Fibroblast of pulmonary artery (primary cell): ENCODE data around the gene RUNDC3A.
A peak's percentile ranks its signal among the peaks of the same experiment; 100 is the strongest.

Source experiments
- DNase-seq: peaks from one replicate; pipeline ENCODE4 v3.0.0-alpha.2; 2010; ENCODE audit warnings: low read depth
- H3K4me3 ChIP-seq: replicated peaks from 2 replicates; pipeline ENCODE4 v1.5.1; 2011; ENCODE audit warnings: low read depth, mild to moderate bottlenecking, control low read depth, low read length, moderate library complexity
- TF ChIP-seq, protein P1 (sequence below): IDR thresholded peaks from 2 replicates; pipeline ENCODE4 v1.5.1; 2011; ENCODE audit warnings: mild to moderate bottlenecking, control low read depth, low read length, inconsistent platforms; ENCODE audit errors: missing control alignments

RUNDC3A gene

DNA sequence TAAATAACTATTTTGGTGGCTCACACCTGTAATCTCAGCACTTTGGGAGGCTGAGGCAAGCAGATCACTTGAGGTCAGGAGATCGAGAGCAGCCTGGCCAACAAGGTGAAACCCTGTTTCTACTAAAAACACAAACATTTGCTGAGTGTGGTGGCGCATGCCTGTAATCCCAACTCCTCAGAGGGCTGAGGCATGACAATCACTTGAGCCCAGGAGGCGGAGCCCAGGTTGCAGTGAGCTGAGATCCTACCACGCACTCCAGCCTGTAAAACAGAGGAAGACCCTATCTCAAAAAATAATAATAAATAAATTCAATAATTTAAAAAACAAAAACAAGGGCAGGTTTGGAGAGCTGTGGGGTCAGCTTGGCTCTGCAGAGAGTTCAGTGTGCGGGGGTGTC is 34.8 kb upstream of the RUNDC3A start:
- no peak for DNase-seq
- H3K4me3 ChIP-seq = no peak overlapping the region
- TF ChIP-seq, protein P1, sequence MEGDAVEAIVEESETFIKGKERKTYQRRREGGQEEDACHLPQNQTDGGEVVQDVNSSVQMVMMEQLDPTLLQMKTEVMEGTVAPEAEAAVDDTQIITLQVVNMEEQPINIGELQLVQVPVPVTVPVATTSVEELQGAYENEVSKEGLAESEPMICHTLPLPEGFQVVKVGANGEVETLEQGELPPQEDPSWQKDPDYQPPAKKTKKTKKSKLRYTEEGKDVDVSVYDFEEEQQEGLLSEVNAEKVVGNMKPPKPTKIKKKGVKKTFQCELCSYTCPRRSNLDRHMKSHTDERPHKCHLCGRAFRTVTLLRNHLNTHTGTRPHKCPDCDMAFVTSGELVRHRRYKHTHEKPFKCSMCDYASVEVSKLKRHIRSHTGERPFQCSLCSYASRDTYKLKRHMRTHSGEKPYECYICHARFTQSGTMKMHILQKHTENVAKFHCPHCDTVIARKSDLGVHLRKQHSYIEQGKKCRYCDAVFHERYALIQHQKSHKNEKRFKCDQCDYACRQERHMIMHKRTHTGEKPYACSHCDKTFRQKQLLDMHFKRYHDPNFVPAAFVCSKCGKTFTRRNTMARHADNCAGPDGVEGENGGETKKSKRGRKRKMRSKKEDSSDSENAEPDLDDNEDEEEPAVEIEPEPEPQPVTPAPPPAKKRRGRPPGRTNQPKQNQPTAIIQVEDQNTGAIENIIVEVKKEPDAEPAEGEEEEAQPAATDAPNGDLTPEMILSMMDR = no peak

DNA sequence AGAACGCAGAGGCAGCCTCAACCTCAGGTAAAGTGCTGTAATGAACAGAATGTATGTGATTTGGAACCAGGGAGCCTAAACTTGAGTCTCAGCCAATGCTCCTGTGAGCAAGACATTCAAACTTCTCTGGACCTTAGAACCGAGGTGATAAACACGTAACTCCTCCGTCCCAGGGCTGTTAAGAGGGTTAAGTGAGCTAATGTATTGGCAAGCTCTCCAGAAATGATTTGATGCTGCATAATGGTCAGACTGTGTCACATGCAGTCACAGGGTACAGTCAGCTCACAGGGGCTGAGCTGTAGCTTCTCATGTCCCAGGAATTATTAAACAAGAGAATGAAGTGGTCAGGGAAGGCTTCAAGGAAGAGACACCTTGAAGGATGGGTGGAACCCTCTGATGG is 30.4 kb upstream of the RUNDC3A start:
- H3K4me3 ChIP-seq = no peak overlapping the region
- DNase-seq = peak; percentile 27
- TF ChIP-seq, protein P1 = no peak

DNA sequence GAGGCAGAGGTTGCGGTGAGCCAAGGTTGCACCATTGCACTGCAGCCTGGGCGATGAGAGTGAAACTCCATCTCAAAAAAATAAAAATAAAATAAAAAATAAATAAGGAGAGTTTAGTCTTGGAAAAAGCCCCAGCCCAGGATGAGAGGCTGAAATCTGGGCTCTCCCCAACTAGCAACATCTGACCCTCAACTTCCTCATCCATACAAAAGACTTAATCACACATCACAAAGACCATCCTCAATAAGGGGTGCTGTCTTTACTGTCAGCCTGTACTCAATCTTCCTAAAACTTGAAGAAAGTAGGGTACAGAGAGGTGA is 29.1 kb upstream of the RUNDC3A start:
- no peak overlapping the region for H3K4me3 ChIP-seq
- DNase-seq = no peak
- TF ChIP-seq, protein P1 = no peak

DNA sequence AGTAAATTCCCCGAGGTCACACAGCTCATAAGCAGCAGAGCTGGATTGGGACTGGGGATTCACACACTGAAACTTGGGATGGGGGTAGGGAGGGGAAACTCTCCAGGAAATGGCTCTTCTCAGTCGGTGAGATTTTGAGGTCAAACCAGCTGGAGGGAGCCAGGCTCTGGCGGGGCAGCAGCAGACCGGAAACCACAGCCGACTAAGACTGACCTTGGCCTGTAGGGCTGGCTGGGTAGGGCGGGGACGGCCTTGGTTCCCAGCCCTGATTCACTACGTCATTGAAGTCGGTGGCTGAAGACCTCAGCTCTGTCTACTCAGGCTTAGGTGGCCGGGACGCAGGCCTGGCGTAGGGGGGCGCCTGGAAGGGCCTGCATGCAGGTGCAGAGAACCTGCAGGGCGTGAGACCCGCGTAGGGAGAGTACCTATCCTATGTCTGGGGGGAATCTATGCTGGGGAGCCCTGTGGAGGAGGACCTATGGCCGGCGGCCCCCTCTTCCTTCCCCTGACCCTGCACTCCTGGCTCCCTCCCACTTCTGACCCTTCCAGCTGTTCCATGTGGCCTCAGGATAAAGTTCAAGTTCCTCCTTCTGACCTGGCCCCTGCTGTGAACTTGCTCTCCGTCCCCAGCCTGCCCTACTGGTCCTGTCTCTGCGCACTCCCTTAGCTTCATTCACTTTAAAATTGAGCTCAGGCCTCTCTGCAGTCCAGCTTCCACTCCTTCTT is 28.6 kb upstream of the RUNDC3A start:
- TF ChIP-seq, protein P1 = no peak
- H3K4me3 ChIP-seq = no peak overlapping the region
- DNase-seq = peak; percentile 85

DNA sequence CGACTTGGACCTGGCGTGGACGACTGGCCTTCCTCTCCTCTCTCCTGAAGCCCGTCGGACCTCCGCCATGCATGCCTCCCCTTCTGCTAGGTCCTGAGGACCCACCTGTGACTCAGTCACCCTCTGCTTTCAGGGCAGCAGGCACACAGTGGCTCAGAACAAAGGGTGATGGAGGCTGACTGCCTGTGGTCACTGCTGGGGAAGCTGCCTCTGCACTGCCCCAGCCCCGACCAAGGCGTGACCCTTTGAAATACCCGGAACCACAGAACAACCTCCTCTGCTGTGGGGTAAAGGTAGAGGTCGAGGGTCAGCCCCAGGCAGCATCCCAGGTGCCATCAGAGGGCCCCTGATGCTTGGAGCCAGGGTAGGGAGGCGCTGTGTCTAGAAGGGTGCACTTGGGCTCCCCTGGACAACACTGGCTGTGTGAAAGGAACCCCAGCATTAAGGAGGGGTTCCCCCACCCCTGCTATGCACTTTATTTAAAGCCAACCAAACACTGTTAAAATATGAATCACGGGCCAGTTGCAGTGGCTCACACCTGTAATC is 27.9 kb upstream of the RUNDC3A start:
- TF ChIP-seq, protein P1 = no peak
- no peak overlapping the region for H3K4me3 ChIP-seq
- no peak for DNase-seq

DNA sequence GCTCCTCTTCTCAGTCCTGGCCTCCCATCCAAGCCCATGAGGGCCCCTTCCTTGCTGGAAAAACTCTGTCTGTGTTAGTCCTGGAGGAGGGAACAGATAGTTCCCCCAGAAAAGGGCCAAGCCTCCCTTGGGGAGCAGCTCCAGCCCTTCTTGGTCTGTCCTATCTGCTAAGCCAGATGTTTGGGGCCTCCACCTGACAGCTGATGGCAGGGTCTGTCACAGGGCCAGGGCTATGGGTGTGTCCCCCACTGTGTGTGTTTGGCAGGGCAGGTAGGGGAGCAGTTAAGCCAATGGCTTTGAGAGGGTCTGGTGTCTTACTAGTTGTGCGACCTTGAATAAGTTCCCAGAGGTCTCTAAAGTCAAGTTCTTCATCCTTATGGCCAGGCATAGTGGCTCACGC is 26.8 kb upstream of the RUNDC3A start:
- DNase-seq = no peak
- H3K4me3 ChIP-seq = no peak overlapping the region
- TF ChIP-seq, protein P1 = no peak

DNA sequence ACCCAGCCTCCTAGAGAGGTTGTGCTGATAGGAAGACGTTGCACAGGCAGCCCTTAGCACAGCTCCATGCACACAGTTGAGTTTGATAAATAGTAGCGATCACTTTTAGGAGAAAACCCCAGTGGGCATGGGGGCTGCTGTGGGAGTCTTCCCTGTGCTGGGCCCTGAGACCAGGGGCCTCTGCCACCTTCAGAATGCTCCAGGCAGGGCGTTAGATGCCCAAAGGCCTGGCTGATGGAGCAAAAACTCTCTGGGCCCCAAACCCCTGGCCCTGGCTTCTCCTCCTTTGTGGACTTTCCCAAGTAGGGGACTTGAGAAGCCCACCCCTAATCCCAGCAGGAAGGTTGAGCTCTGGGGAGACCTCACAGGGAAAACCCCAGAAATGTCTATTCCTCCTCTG is 26.1 kb upstream of the RUNDC3A start:
- no peak overlapping the region for H3K4me3 ChIP-seq
- DNase-seq = no peak
- TF ChIP-seq, protein P1 = no peak
